Measurements from ENCODE around the gene SH3BP5L. TPM values are rescaled to one million over a fixed set of nuclear protein-coding genes. Genes with fewer than 3 reads are reported as not detected.

The SH3BP5L gene
- 33.4 and 33.7 TPM in 2 replicates for total RNA-seq (ENCODE audit: low replicate concordance)
- long read RNA-seq, partial matches to known transcripts, result 0 of 1 reads
- long read RNA-seq, other reads (novel, unspliced or antisense), result 1 of 1 reads

DNA sequence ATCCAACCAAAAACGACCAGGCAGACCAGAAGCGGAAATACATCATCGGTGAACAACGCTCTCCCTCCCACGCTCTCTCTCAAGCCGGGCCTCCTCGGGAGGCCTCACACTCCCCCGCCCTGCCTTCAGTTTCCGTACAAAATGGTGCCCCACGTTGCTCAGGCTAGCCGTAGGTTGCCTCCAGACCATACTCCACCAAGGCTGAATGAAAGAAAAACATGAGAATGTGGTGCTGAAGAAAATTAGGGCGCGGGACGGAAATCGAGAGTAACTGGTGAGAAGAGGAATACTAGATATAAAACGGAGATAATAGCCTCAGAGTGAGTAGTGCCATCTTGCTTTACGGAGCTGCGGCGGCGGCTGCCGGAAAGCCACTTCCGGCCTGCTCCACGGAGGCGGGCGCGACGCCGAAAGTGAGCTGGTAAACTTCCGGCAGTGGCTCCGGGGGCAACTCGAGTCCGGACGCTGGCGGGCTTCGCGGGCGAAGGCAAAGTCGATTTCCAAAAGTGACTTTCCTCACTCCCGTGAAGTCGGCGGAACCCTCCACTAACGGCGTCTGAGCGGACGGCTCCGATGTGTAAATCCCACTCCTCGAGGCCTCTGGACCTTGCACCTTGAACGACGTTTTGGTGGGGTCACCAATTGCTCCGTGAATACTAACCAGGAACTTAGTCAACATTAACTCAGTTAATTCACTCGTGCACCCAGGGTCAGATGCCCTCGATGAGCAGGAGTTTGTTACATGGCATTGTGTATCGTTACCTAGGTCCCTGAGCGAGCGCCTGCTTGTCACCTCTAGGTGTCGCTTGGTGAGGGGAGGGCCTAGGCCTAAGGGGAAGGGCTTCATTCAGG, at the start of gene SH3BP5L:
TSS of gene SH3BP5L (minus strand) at position 7 of the 852 bp plus-strand sequence. CDS start 980 bp downstream, outside the sequence.
- Mint-ChIP-seq H3K27me3 (peaks cover 2% of the 10 kb centered on the region), H3K9me3 (no peaks in the 10 kb centered on the region), H3K4me3 (peak within 1 kb of the TSS; percentile 96), H3K4me1 (ENCODE audit: unreplicated experiment) (peaks cover 35% of the 10 kb centered on the region), H3K36me3 (peaks cover 7% of the 10 kb centered on the region), H3K27ac (peak within 1 kb of the TSS; percentile 97)
- TF ChIP-seq, protein P1, sequence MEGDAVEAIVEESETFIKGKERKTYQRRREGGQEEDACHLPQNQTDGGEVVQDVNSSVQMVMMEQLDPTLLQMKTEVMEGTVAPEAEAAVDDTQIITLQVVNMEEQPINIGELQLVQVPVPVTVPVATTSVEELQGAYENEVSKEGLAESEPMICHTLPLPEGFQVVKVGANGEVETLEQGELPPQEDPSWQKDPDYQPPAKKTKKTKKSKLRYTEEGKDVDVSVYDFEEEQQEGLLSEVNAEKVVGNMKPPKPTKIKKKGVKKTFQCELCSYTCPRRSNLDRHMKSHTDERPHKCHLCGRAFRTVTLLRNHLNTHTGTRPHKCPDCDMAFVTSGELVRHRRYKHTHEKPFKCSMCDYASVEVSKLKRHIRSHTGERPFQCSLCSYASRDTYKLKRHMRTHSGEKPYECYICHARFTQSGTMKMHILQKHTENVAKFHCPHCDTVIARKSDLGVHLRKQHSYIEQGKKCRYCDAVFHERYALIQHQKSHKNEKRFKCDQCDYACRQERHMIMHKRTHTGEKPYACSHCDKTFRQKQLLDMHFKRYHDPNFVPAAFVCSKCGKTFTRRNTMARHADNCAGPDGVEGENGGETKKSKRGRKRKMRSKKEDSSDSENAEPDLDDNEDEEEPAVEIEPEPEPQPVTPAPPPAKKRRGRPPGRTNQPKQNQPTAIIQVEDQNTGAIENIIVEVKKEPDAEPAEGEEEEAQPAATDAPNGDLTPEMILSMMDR (conservative IDR thresholded peaks at IDR 0.05), result peak; percentile 67
- peak; percentile 88 for DNase-seq (ENCODE audit: extremely low spot score, unreplicated experiment)

GRCh38 chr1:248873993-248874533, 48.3 kb upstream of the SH3BP5L start:
- peak overlapping the region; percentile 99 for H3K27ac Mint-ChIP-seq
- peak overlapping the region; percentile 98 for H3K4me3 Mint-ChIP-seq
- H3K9me3 Mint-ChIP-seq, result peaks cover 3% of the 10 kb centered on the region
- H3K27me3 Mint-ChIP-seq, result peaks cover 14% of the 10 kb centered on the region
- TF ChIP-seq, protein P1 (conservative IDR thresholded peaks at IDR 0.05), result no peak
- peaks cover 20% of the 10 kb centered on the region for H3K4me1 Mint-ChIP-seq (ENCODE audit: unreplicated experiment)
- DNase-seq (ENCODE audit: extremely low spot score, unreplicated experiment), result peak; percentile 86
- peaks cover 7% of the 10 kb centered on the region for H3K36me3 Mint-ChIP-seq

DNA sequence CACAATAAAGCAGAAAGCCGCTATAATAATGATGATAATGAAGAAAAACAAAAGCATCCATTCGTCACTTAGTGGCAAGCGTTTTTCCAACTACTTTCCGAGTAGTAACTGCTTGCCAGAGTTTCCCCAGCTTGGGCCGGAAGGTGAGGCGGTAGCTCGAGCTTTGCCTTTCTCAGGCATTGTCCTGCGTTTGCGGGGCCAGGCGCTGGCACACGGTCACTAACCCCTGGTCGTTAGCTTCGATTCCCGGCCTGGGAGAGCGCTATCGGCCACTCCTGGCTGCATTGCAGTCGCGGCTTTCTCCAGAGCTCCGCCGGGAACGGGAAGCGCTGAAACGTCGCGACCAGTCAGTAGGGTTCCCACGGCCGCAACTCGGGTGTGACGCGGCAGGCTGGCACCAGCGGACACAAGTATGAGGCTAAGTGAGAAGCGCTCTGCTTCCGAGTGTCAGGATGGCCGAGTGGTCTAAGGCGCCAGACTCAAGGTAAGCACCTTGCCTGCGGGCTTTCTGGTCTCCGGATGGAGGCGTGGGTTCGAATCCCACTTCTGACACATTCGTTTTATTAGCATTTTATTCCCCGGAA, 47.8 kb upstream of the SH3BP5L start:
- Mint-ChIP-seq H3K4me1 (ENCODE audit: unreplicated experiment) (peaks cover 20% of the 10 kb centered on the region), H3K36me3 (peaks cover 7% of the 10 kb centered on the region), H3K9me3 (peaks cover 3% of the 10 kb centered on the region), H3K27me3 (peaks cover 14% of the 10 kb centered on the region), H3K27ac (peak overlapping the region; percentile 99), H3K4me3 (peak overlapping the region; percentile 98)
- TF ChIP-seq, protein P1 (conservative IDR thresholded peaks at IDR 0.05), result peak; percentile 12
- peak; percentile 99 for DNase-seq (ENCODE audit: extremely low spot score, unreplicated experiment)

DNA sequence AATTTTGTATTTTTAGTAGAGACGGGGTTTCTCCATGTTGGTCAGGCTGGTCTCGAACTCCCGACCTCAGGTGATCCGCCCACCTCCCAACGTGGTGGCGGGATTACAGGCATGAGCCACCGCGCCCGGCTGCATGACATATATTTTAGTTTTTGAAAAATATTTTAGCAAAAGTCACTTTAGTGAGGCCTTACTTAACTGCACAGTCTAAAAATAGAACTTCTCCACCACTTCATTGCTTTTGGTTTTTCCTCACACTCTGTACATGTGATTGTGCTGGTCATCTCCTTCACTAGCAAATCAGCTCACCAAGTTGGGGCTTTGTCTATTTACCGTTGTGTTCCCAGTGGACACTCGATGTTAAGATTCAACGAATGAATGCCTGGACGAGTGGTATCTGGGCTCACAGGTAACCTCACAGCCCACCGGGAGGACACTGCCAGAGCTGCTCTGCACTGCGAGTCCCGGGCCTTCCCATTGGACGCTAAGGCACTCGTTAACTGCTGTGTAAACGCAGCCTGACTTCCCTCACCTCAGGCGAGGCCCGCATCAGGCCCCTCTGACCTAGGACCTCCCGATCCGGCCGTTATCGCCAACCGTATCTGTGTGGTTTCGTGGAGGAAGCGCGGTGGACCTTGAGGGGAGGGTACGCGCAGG, 47.2 kb upstream of the SH3BP5L start:
- H3K4me3 Mint-ChIP-seq, result peak overlapping the region; percentile 98
- H3K27ac Mint-ChIP-seq, result peak overlapping the region; percentile 99
- DNase-seq (ENCODE audit: extremely low spot score, unreplicated experiment), result peak; percentile 78
- peaks cover 3% of the 10 kb centered on the region for H3K9me3 Mint-ChIP-seq
- TF ChIP-seq, protein P1 (conservative IDR thresholded peaks at IDR 0.05), result no peak
- peaks cover 20% of the 10 kb centered on the region for H3K4me1 Mint-ChIP-seq (ENCODE audit: unreplicated experiment)
- peaks cover 14% of the 10 kb centered on the region for H3K27me3 Mint-ChIP-seq
- H3K36me3 Mint-ChIP-seq, result peaks cover 7% of the 10 kb centered on the region

DNA sequence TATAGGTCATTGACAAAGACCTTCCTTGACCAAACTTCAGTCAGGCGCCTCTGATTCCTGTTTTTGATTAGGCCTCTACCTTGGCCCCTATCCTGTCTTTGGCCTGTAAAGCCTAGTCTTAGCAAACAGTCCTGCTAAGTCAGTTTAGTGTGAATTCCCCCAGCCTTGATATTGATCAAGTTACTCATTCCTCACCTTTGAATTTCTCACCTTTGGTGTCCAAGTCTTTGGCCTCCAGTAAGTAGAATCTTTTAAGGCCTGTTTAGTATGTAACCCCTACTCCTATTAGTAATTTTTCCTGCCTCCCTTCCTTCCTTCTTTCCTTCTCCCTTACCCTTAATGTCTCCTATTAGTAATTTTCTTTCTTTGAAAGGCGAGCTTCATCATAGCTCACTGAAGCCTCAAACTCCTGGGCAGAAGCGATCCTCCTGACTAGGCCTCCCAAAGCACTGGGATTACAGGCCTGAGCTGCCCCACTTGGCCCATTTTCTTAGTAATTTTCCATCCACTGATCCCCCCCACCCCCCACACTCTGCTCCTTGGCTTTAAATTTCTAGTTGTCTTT, 46.2 kb upstream of the SH3BP5L start:
- Mint-ChIP-seq H3K36me3 (peaks cover 7% of the 10 kb centered on the region), H3K4me1 (ENCODE audit: unreplicated experiment) (peaks cover 20% of the 10 kb centered on the region), H3K27me3 (peaks cover 14% of the 10 kb centered on the region), H3K4me3 (peak overlapping the region; percentile 76), H3K27ac (peak overlapping the region; percentile 49), H3K9me3 (peaks cover 3% of the 10 kb centered on the region)
- TF ChIP-seq, protein P1 (conservative IDR thresholded peaks at IDR 0.05), result no peak
- no peak for DNase-seq (ENCODE audit: extremely low spot score, unreplicated experiment)
